ENCODE data around the gene AGL. TPM values are rescaled to one million over a fixed set of nuclear protein-coding genes. Genes with fewer than 3 reads are reported as not detected.

AGL gene
- total and polyA plus RNA-seq, 2 of the 4 experiments (the other 2 are of a cell fraction) = 2.4 to 7.0 TPM

GRCh38 chr1:99944192-99944591 lies 94.0 kb downstream of the AGL start:
- Histone ChIP-seq H2BK20ac (ENCODE audit: low read depth, low read length) (no peak overlapping the region), H3K9me3 (ENCODE audit: control insufficient read depth, insufficient read depth, low read length) (no peaks in the 10 kb centered on the region), H3K56ac (ENCODE audit: extremely low read depth, insufficient read depth, low read length) (no peak overlapping the region), H2BK15ac (ENCODE audit: low read depth, low read length) (no peak overlapping the region), H3K4me2 (ENCODE audit: low read depth, low read length) (no peak overlapping the region), H4K91ac (ENCODE audit: insufficient read depth, low read depth, low read length) (no peak overlapping the region), H2AK9ac (replicated peaks; ENCODE audit: low read depth, low read length, poor library complexity) (no peak overlapping the region), H3K79me1 (ENCODE audit: low read depth in 1 of 2, low read length in 2 of 2) (no peaks in the 10 kb centered on the region), H3K27ac (ENCODE audit: insufficient read depth, low read length) (no peak overlapping the region), H3K4me3 (ENCODE audit: insufficient read depth, low read depth, low read length) (no peak overlapping the region), H3K36me3 (ENCODE audit: control insufficient read depth, insufficient read depth, low read length) (no peaks in the 10 kb centered on the region), H3K4me1 (ENCODE audit: control insufficient read depth, insufficient read depth, low read length) (no peaks in the 10 kb centered on the region), H2AFZ (replicated peaks; ENCODE audit: low read length, poor library complexity) (no peak overlapping the region), H4K20me1 (ENCODE audit: insufficient read depth, low read length) (no peaks in the 10 kb centered on the region), H2BK5ac (ENCODE audit: low read depth, low read length, poor library complexity, severe bottlenecking) (no peak overlapping the region), H4K5ac (ENCODE audit: low read depth, low read length) (no peak overlapping the region), H3K23ac (ENCODE audit: low read depth, low read length) (no peak overlapping the region), H2AK5ac (ENCODE audit: low read depth, low read length) (no peak overlapping the region), H3K4ac (ENCODE audit: low read depth, low read length) (no peak overlapping the region), H4K8ac (ENCODE audit: low read depth in 2 of 2, low read length in 2 of 2) (no peak overlapping the region), H3K9me1 (ENCODE audit: insufficient read depth, low read length) (no peaks in the 10 kb centered on the region), H3K27me3 (ENCODE audit: control insufficient read depth, insufficient read depth, low read length) (no peaks in the 10 kb centered on the region; the same call in 1 of the 2 replicates), H3K14ac (replicated peaks; ENCODE audit: low read depth, low read length) (no peak overlapping the region), H3K18ac (ENCODE audit: low read depth, low read length) (no peak overlapping the region), H2BK120ac (ENCODE audit: low read depth, low read length) (no peak overlapping the region), H3K9ac (ENCODE audit: low read depth, low read length) (no peak overlapping the region)
- intact Hi-C loops (cut with micrococcal nuclease) = no loop called here
- ATAC-seq (ENCODE audit: low read depth) (no peak), DNase-seq (no peak)
- WGBS, 2 experiments (ENCODE audit: extremely low coverage in 2 of 2, insufficient read length in 1 of 2) = 80% methylated on average over 1 of the region's 1 CpG; no CpG with 5 or more reads in 1 of the 2 experiments
- POLR2A ChIA-PET (ENCODE audit: unreplicated experiment) = no interaction called here
- no TSS peak for BruUV-seq (replicated peaks)
- CTCF ChIA-PET = interaction anchor here (0.6 kb wide), 1 partner anchor 80 kb away, joined by 4 read pairs; no protein-coding TSS in a partner anchor
- in situ Hi-C loops (cut with MboI; ENCODE audit: low sequenced_read_pairs) = no loop called here
- dilution Hi-C loops (cut with HindIII; ENCODE audit: low sequenced_read_pairs, unreplicated experiment) = no loop called here
- TF ChIP-seq CTCF (conservative IDR thresholded peaks at IDR 0.05; ENCODE audit: low read depth, low read length) (no peak), MAZ (IDR thresholded peaks at IDR 0.05; ENCODE audit: borderline replicate concordance, low read depth, low read length) (no peak), MAFK (IDR thresholded peaks at IDR 0.05; ENCODE audit: low read depth, low read length) (no peak), RAD21 (IDR thresholded peaks at IDR 0.05; ENCODE audit: low read length) (no peak), FOS (IDR thresholded peaks at IDR 0.05; ENCODE audit: low read depth, low read length) (no peak), NFE2L2 (IDR thresholded peaks at IDR 0.05; ENCODE audit: low read depth, low read length) (no peak), ELK1 (IDR thresholded peaks at IDR 0.05; ENCODE audit: borderline replicate concordance, low read depth, low read length) (no peak), CHD1 (IDR thresholded peaks at IDR 0.05; ENCODE audit: low read depth, low read length) (no peak), BHLHE40 (IDR thresholded peaks at IDR 0.05; ENCODE audit: low read depth, low read length) (no peak), RFX5 (IDR thresholded peaks at IDR 0.05; ENCODE audit: low read depth, low read length) (no peak), SMC3 (IDR thresholded peaks at IDR 0.05; ENCODE audit: low read depth, low read length) (no peak), MXI1 (IDR thresholded peaks at IDR 0.05; ENCODE audit: borderline replicate concordance, low read depth, low read length) (no peak), USF2 (IDR thresholded peaks at IDR 0.05; ENCODE audit: low read depth, low read length) (no peak), CEBPB (IDR thresholded peaks at IDR 0.05; ENCODE audit: low read depth, low read length) (no peak), RCOR1 (IDR thresholded peaks at IDR 0.05; ENCODE audit: insufficient replicate concordance, low read length) (no peak)

Data from IMR-90 (cell line).